Skeletal muscle cell (primary cell): ENCODE data around the gene ACACA.
"Not testable (repeated sequence)": the region's sequence is repeated elsewhere in the genome, so short reads cannot be mapped to it uniquely, and the experiment has no call there.

ENCODE experiments used
- DNase-seq: peaks from one replicate; pipeline ENCODE4 v3.0.0-alpha.2; 2010; ENCODE audit warnings: low read depth
- H3K4me3 ChIP-seq: 2 replicates; pipeline ENCODE4 v1.5.1; 2011; ENCODE audit warnings: low read depth, mild to moderate bottlenecking, control low read depth, low read length, moderate library complexity

The ACACA gene

GRCh38 chr17:37358098-37358829, 48.4 kb downstream of the ACACA start:
- DNase-seq = peak; percentile 33
- peak overlapping the region; percentile 95 for H3K4me3 ChIP-seq

GRCh38 chr17:37356796-37357569, 49.7 kb downstream of the ACACA start:
- not testable (repeated sequence) for DNase-seq
- H3K4me3 ChIP-seq = peak overlapping the region; percentile 95

- DNase-seq = not testable (repeated sequence)
These were observed 59.7 kb downstream of the ACACA start for GRCh38 chr17:37346863-37347402.

GRCh38 chr17:37344519-37344918, 62.1 kb downstream of the ACACA start:
- no peak for DNase-seq
- no peak overlapping the region for H3K4me3 ChIP-seq

More at GRCh38 chr17:37346863-37347402, 59.7 kb downstream of the ACACA start:
- H3K4me3 ChIP-seq = not testable (repeated sequence)

- DNase-seq = no peak
- H3K4me3 ChIP-seq = no peak overlapping the region
These were observed 64.0 kb downstream of the ACACA start for GRCh38 chr17:37342589-37342988.

- DNase-seq = no peak
- no peak overlapping the region for H3K4me3 ChIP-seq
These were observed 65.8 kb downstream of the ACACA start for GRCh38 chr17:37340804-37341203.

- H3K4me3 ChIP-seq = no peak overlapping the region
- no peak for DNase-seq
These were observed 67.3 kb downstream of the ACACA start for GRCh38 chr17:37339321-37339720.

- no peak for DNase-seq
- H3K4me3 ChIP-seq = no peak overlapping the region
These were observed 67.8 kb downstream of the ACACA start for GRCh38 chr17:37338847-37339246.

- H3K4me3 ChIP-seq = no peak overlapping the region
- DNase-seq = peak; percentile 48
These were observed 79.1 kb downstream of the ACACA start for GRCh38 chr17:37327341-37328090.

GRCh38 chr17:37322826-37323561, 83.6 kb downstream of the ACACA start:
- no peak for DNase-seq
- no peak overlapping the region for H3K4me3 ChIP-seq

- H3K4me3 ChIP-seq = no peak overlapping the region
- no peak for DNase-seq
These were observed 84.5 kb downstream of the ACACA start for GRCh38 chr17:37322106-37322505.

GRCh38 chr17:37318931-37319594, 87.6 kb downstream of the ACACA start:
- no peak for DNase-seq
- H3K4me3 ChIP-seq = no peak overlapping the region

- DNase-seq = no peak
- H3K4me3 ChIP-seq = no peak overlapping the region
These were observed 88.8 kb downstream of the ACACA start for GRCh38 chr17:37317867-37318266.

GRCh38 chr17:37315601-37316000, 91.0 kb downstream of the ACACA start:
- no peak overlapping the region for H3K4me3 ChIP-seq
- no peak for DNase-seq

- no peak for DNase-seq
- no peak overlapping the region for H3K4me3 ChIP-seq
These were observed 94.3 kb downstream of the ACACA start for GRCh38 chr17:37312137-37312923.

- H3K4me3 ChIP-seq = no peak overlapping the region
- no peak for DNase-seq
These were observed 95.7 kb downstream of the ACACA start for GRCh38 chr17:37310940-37311339.

- no peak for DNase-seq
These were observed 97.6 kb downstream of the ACACA start for GRCh38 chr17:37309051-37309450.

GRCh38 chr17:37305406-37305905, 101.2 kb downstream of the ACACA start:
- no peak for DNase-seq
- H3K4me3 ChIP-seq = no peak overlapping the region

More at GRCh38 chr17:37309051-37309450, 97.6 kb downstream of the ACACA start:
- no peak overlapping the region for H3K4me3 ChIP-seq
